ENCODE data around the gene PARD3B. TPM values are rescaled to one million over a fixed set of nuclear protein-coding genes. Genes with fewer than 3 reads are reported as not detected.

The PARD3B gene
- total RNA-seq, 1 experiment from 2014 or later: 7.6 TPM

GRCh38 chr2:204842068-204842467 is 296.8 kb downstream of the PARD3B start:
- no peaks in the 10 kb centered on the region for H3K36me3 ChIP-seq (ENCODE audit: insufficient read depth, low read length, poor library complexity, severe bottlenecking)
- no TSS peak for BruUV-seq (replicated peaks)
- H3K27me3 ChIP-seq (replicated peaks; ENCODE audit: insufficient read depth, low read depth, low read length, poor library complexity): no peaks in the 10 kb centered on the region
- DNase-seq (ENCODE audit: low spot score): no peak
- ChIA-PET CTCF (no interaction called here), POLR2A (ENCODE audit: low non-redundant PET) (no interaction called here)
- intact Hi-C loops (cut with micrococcal nuclease; ENCODE audit: unreplicated experiment): no loop called here
- H3K9me3 ChIP-seq (ENCODE audit: low read depth, low read length, poor library complexity, severe bottlenecking): no peaks in the 10 kb centered on the region
- peaks cover 11% of the 10 kb centered on the region for H3K4me1 ChIP-seq (ENCODE audit: insufficient read depth, low read length, poor library complexity, severe bottlenecking)
- no peak overlapping the region for H3K4me3 ChIP-seq (ENCODE audit: low read depth, low read length, poor library complexity, severe bottlenecking)
- no peak overlapping the region for H3K27ac ChIP-seq (ENCODE audit: low read depth, low read length, poor library complexity, severe bottlenecking)
- TF ChIP-seq CTCF (conservative IDR thresholded peaks at IDR 0.05; ENCODE audit: low read depth, low read length) (no peak), EZH2 (IDR thresholded peaks at IDR 0.05; ENCODE audit: borderline replicate concordance, low read depth, low read length, poor library complexity, severe bottlenecking) (no peak)

- H3K4me3 ChIP-seq (ENCODE audit: low read depth, low read length, poor library complexity, severe bottlenecking): no peak overlapping the region
- CTCF ChIA-PET: no interaction called here
- POLR2A ChIA-PET (ENCODE audit: low non-redundant PET): no interaction called here
- no peaks in the 10 kb centered on the region for H3K27me3 ChIP-seq (replicated peaks; ENCODE audit: insufficient read depth, low read depth, low read length, poor library complexity)
- TF ChIP-seq EZH2 (IDR thresholded peaks at IDR 0.05; ENCODE audit: borderline replicate concordance, low read depth, low read length, poor library complexity, severe bottlenecking) (no peak), CTCF (conservative IDR thresholded peaks at IDR 0.05; ENCODE audit: low read depth, low read length) (no peak)
- no peak overlapping the region for H3K27ac ChIP-seq (ENCODE audit: low read depth, low read length, poor library complexity, severe bottlenecking)
- DNase-seq (ENCODE audit: low spot score): peak; percentile 41
- no peaks in the 10 kb centered on the region for H3K9me3 ChIP-seq (ENCODE audit: low read depth, low read length, poor library complexity, severe bottlenecking)
- peaks cover 11% of the 10 kb centered on the region for H3K4me1 ChIP-seq (ENCODE audit: insufficient read depth, low read length, poor library complexity, severe bottlenecking)
- no peaks in the 10 kb centered on the region for H3K36me3 ChIP-seq (ENCODE audit: insufficient read depth, low read length, poor library complexity, severe bottlenecking)
- no TSS peak for BruUV-seq (replicated peaks)
- intact Hi-C loops (cut with micrococcal nuclease; ENCODE audit: unreplicated experiment): no loop called here
Measured at GRCh38 chr2:204842661-204843485, 297.6 kb downstream of the PARD3B start.

GRCh38 chr2:204846471-204846870 is 301.2 kb downstream of the PARD3B start:
- peaks cover 11% of the 10 kb centered on the region for H3K4me1 ChIP-seq (ENCODE audit: insufficient read depth, low read length, poor library complexity, severe bottlenecking)
- no peak for TF ChIP-seq EZH2 (IDR thresholded peaks at IDR 0.05; ENCODE audit: borderline replicate concordance, low read depth, low read length, poor library complexity, severe bottlenecking)
- TF ChIP-seq CTCF (conservative IDR thresholded peaks at IDR 0.05; ENCODE audit: low read depth, low read length): no peak
- POLR2A ChIA-PET (ENCODE audit: low non-redundant PET): no interaction called here
- no TSS peak for BruUV-seq (replicated peaks)
- intact Hi-C loops (cut with micrococcal nuclease; ENCODE audit: unreplicated experiment): no loop called here
- CTCF ChIA-PET: no interaction called here
- no peak overlapping the region for H3K4me3 ChIP-seq (ENCODE audit: low read depth, low read length, poor library complexity, severe bottlenecking)
- H3K27me3 ChIP-seq (replicated peaks; ENCODE audit: insufficient read depth, low read depth, low read length, poor library complexity): no peaks in the 10 kb centered on the region
- no peak overlapping the region for H3K27ac ChIP-seq (ENCODE audit: low read depth, low read length, poor library complexity, severe bottlenecking)
- no peak for DNase-seq (ENCODE audit: low spot score)
- H3K9me3 ChIP-seq (ENCODE audit: low read depth, low read length, poor library complexity, severe bottlenecking): no peaks in the 10 kb centered on the region
- no peaks in the 10 kb centered on the region for H3K36me3 ChIP-seq (ENCODE audit: insufficient read depth, low read length, poor library complexity, severe bottlenecking)

Data from A673 (cell line).